HepG2 (cell line): ENCODE results near the gene PLD3. TPM values are rescaled to one million over a fixed set of nuclear protein-coding genes. Genes with fewer than 3 reads are reported as not detected.

Experiments used
- CREM ChIP-seq, 2 experiments: sonication (generic) in 1 of 2; formaldehyde crosslinking in 1 of 2; IDR thresholded peaks; 2 replicates each; pipeline versions ENCODE4 v1.4.0 to v1.6.1; 2016 to 2020; ENCODE audit warnings: antibody characterized with exemption in 1 of 2, mild to moderate bottlenecking in 1 of 2, missing genetic modification reagents in 1 of 2
- KDM5A ChIP-seq: fragments of 200-600 bp; sonication (generic); IDR thresholded peaks from 2 replicates; pipeline ENCODE4 v1.7.0; 2018; ENCODE audit warnings: antibody characterized with exemption, mild to moderate bottlenecking, low read length, borderline replicate concordance
- PITX1 ChIP-seq: sonication (generic); formaldehyde crosslinking; IDR thresholded peaks from 2 replicates; pipeline ENCODE4 v1.5.1; 2020; ENCODE audit warnings: mild to moderate bottlenecking, missing genetic modification reagents
- RXRB ChIP-seq: IDR thresholded peaks from 2 replicates; pipeline ENCODE4 v1.6.1; 2016; ENCODE audit warnings: borderline replicate concordance, missing genetic modification reagents, missing compliant biosample characterization
- SOX5 ChIP-seq: IDR thresholded peaks from 2 replicates; pipeline ENCODE4 v1.6.1; 2016; ENCODE audit warnings: borderline replicate concordance
- TP53 ChIP-seq: sonication (generic); formaldehyde crosslinking; conservative IDR thresholded peaks from 2 replicates; pipeline ENCODE4 v1.4.0; 2020; ENCODE audit warnings: missing genetic modification reagents
- ZBTB38 ChIP-seq: sonication (generic); formaldehyde crosslinking; IDR thresholded peaks from 2 replicates; pipeline ENCODE4 v1.5.1; 2020; ENCODE audit warnings: mild to moderate bottlenecking, missing genetic modification reagents
- ZNF10 ChIP-seq: sonication (generic); formaldehyde crosslinking; IDR thresholded peaks from 2 replicates; pipeline ENCODE4 v1.4.0; 2020; ENCODE audit warnings: mild to moderate bottlenecking, low read depth, missing genetic modification reagents, borderline replicate concordance
- ZNF124 ChIP-seq: sonication (generic); formaldehyde crosslinking; IDR thresholded peaks from 2 replicates; pipeline ENCODE4 v1.4.0; 2020; ENCODE audit warnings: missing genetic modification reagents
- ZNF432 ChIP-seq: sonication (generic); formaldehyde crosslinking; IDR thresholded peaks from 2 replicates; pipeline ENCODE4 v1.5.0; 2020; ENCODE audit warnings: missing genetic modification reagents, mild to moderate bottlenecking, borderline replicate concordance
- ZNF670 ChIP-seq: sonication (generic); formaldehyde crosslinking; IDR thresholded peaks from 2 replicates; pipeline ENCODE4 v1.8.0; 2022; ENCODE audit warnings: mild to moderate bottlenecking, missing genetic modification reagents, borderline replicate concordance
- ZNF879 ChIP-seq: sonication (generic); formaldehyde crosslinking; IDR thresholded peaks from 2 replicates; pipeline ENCODE4 v1.8.1; 2023; ENCODE audit warnings: missing genetic modification reagents
- ZNF891 ChIP-seq: sonication (generic); formaldehyde crosslinking; IDR thresholded peaks from 2 replicates; pipeline ENCODE4 v1.5.0; 2020; ENCODE audit warnings: mild to moderate bottlenecking, missing genetic modification reagents
- polyA plus RNA-seq, 8 experiments: library from polyadenylated mRNA; depleted of rRNA in 3 of 8; stranded (reverse) in 7 of 8; unstranded in 1 of 8; fragments of >200 nt; fragmentation: Illumina TruSeq in 4 of 8; extraction: Trizol in 4 of 8; gene quantifications; 2 replicates each; pipeline versions ENCODE4 v1.2.1 to v1.2.3, GENCODE V29; 2011 to 2016; ENCODE audit warnings: low read depth in 4 of 8, missing spikeins in 1 of 8, mixed read lengths in 1 of 8; ENCODE audit not compliant: insufficient read depth in 1 of 8
- total RNA-seq, 5 experiments: library from RNA; depleted of rRNA; stranded (reverse); fragments of >200 nt; fragmentation: Illumina TruSeq; extraction: Trizol; gene quantifications; 2 replicates each; pipeline ENCODE4 v1.2.3, GENCODE V29; 2016; ENCODE audit warnings: low read depth in 1 of 5
- TF ChIP-seq, protein P1 (sequence below): IDR thresholded peaks from 2 replicates; pipeline ENCODE4 v1.4.0; 2020; ENCODE audit warnings: mild to moderate bottlenecking, missing genetic modification reagents
- TF ChIP-seq, protein P2 (sequence below): IDR thresholded peaks from 2 replicates; pipeline ENCODE4 v1.6.1; 2016; ENCODE audit warnings: mild to moderate bottlenecking, missing biosample characterization, missing genetic modification reagents
- TF ChIP-seq, protein P3 (sequence below): sonication (generic); formaldehyde crosslinking; IDR thresholded peaks from one replicate; pipeline ENCODE4 v1.5.1; 2020; ENCODE audit warnings: mild to moderate bottlenecking, missing genetic modification reagents; ENCODE audit errors: not compliant biosample characterization

The PLD3 gene
- total and polyA plus RNA-seq, 2 of the 13 experiments (the other 11 are each of a cell fraction or from before 2014, with no cell fraction given): 45.7 to 164 TPM

DNA sequence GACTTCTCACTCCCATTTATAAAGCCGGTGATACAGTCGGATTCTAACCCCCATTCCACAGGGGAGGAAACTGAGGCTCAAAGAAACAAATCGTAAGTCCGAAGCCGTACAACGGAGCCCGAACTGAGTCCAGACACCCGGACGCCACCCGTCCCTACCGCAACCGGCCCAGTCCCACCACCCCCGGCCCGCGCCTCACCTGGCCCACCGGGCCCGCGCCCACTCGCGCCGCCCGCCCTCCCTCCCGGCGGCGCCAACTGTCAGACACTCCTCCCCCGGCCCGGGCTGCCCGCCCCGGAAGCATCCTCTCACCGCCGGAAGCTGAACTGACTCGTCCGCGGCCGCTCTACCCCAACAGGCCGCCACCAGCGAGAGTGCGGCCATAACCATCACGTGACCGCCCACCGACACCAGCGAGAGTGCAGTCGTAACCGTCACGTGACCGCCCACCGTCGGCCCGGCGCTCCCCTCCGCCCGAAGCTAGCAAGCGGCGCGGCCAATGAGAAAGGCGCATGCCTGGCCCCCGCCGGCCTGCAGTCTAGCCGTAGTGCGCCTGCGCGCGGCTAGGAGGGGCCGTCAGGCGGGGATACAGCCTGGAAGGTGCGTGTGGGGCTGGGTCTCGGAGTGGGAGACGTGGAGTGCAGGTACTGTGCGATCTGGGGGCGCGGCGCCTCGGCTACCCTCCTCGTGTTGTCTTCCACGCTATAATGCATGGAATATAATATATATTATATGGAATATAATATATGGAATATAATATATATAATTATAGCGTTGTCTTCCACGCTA, at the start of gene PLD3, which contains the start of gene C19orf47 (continued):
- TF ChIP-seq ZNF432 (CRISPR knock-in tag) (no peak), ZNF124 (CRISPR knock-in tag) (peak; percentile 65; the same call in 1 of the 2 replicates), ZNF879 (CRISPR knock-in tag) (no peak), ZNF891 (no peak), CREM (IDR thresholded peaks at IDR 0.05) (peak; percentile 63), CREM (CRISPR knock-in tag; IDR thresholded peaks at IDR 0.05) (no peak), ZNF670 (CRISPR knock-in tag) (no peak), ZBTB38 (CRISPR knock-in tag) (peak; percentile 89), TP53 (CRISPR knock-in tag) (0 out of 2 replicates have a peak, but pooled peaks have one; percentile 63), SOX5 (CRISPR knock-in tag) (peak; percentile 56), PITX1 (CRISPR knock-in tag) (0 out of 2 replicates have a peak, but pooled peaks have one; percentile 14), RXRB (peak; percentile 59), KDM5A (peak; percentile 33; the same call in 1 of the 2 replicates), ZNF10 (CRISPR knock-in tag) (no peak)
- TF ChIP-seq, protein P1, sequence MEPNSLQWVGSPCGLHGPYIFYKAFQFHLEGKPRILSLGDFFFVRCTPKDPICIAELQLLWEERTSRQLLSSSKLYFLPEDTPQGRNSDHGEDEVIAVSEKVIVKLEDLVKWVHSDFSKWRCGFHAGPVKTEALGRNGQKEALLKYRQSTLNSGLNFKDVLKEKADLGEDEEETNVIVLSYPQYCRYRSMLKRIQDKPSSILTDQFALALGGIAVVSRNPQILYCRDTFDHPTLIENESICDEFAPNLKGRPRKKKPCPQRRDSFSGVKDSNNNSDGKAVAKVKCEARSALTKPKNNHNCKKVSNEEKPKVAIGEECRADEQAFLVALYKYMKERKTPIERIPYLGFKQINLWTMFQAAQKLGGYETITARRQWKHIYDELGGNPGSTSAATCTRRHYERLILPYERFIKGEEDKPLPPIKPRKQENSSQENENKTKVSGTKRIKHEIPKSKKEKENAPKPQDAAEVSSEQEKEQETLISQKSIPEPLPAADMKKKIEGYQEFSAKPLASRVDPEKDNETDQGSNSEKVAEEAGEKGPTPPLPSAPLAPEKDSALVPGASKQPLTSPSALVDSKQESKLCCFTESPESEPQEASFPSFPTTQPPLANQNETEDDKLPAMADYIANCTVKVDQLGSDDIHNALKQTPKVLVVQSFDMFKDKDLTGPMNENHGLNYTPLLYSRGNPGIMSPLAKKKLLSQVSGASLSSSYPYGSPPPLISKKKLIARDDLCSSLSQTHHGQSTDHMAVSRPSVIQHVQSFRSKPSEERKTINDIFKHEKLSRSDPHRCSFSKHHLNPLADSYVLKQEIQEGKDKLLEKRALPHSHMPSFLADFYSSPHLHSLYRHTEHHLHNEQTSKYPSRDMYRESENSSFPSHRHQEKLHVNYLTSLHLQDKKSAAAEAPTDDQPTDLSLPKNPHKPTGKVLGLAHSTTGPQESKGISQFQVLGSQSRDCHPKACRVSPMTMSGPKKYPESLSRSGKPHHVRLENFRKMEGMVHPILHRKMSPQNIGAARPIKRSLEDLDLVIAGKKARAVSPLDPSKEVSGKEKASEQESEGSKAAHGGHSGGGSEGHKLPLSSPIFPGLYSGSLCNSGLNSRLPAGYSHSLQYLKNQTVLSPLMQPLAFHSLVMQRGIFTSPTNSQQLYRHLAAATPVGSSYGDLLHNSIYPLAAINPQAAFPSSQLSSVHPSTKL: peak; percentile 65
- TF ChIP-seq, protein P2, sequence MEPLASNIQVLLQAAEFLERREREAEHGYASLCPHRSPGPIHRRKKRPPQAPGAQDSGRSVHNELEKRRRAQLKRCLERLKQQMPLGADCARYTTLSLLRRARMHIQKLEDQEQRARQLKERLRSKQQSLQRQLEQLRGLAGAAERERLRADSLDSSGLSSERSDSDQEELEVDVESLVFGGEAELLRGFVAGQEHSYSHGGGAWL (CRISPR knock-in tag): peak; percentile 41; the same call in 1 of the 2 replicates
- TF ChIP-seq, protein P3, sequence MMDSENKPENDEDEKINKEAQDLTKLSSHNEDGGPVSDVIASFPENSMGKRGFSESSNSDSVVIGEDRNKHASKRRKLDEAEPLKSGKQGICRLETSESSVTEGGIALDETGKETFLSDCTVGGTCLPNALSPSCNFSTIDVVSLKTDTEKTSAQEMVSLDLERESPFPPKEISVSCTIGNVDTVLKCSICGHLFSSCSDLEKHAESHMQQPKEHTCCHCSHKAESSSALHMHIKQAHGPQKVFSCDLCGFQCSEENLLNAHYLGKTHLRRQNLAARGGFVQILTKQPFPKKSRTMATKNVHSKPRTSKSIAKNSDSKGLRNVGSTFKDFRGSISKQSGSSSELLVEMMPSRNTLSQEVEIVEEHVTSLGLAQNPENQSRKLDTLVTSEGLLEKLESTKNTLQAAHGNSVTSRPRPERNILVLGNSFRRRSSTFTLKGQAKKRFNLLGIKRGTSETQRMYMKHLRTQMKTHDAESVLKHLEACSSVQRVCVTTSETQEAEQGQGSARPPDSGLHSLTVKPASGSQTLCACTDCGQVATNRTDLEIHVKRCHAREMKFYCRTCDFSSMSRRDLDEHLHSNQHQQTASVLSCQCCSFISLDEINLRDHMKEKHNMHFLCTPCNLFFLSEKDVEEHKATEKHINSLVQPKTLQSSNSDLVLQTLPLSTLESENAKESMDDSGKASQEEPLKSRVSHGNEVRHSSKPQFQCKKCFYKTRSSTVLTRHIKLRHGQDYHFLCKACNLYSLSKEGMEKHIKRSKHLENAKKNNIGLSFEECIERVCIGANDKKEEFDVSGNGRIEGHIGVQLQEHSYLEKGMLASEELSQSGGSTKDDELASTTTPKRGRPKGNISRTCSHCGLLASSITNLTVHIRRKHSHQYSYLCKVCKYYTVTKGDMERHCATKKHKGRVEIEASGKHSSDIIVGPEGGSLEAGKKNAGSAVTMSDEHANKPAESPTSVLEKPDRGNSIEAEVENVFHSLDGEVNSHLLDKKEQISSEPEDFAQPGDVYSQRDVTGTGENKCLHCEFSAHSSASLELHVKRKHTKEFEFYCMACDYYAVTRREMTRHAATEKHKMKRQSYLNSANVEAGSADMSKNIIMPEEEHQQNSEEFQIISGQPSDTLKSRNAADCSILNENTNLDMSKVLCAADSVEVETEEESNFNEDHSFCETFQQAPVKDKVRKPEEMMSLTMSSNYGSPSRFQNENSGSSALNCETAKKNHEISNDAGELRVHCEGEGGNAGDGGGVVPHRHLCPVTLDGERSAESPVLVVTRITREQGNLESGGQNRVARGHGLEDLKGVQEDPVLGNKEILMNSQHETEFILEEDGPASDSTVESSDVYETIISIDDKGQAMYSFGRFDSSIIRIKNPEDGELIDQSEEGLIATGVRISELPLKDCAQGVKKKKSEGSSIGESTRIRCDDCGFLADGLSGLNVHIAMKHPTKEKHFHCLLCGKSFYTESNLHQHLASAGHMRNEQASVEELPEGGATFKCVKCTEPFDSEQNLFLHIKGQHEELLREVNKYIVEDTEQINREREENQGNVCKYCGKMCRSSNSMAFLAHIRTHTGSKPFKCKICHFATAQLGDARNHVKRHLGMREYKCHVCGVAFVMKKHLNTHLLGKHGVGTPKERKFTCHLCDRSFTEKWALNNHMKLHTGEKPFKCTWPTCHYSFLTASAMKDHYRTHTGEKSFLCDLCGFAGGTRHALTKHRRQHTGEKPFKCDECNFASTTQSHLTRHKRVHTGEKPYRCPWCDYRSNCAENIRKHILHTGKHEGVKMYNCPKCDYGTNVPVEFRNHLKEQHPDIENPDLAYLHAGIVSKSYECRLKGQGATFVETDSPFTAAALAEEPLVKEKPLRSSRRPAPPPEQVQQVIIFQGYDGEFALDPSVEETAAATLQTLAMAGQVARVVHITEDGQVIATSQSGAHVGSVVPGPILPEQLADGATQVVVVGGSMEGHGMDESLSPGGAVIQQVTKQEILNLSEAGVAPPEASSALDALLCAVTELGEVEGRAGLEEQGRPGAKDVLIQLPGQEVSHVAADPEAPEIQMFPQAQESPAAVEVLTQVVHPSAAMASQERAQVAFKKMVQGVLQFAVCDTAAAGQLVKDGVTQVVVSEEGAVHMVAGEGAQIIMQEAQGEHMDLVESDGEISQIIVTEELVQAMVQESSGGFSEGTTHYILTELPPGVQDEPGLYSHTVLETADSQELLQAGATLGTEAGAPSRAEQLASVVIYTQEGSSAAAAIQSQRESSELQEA (CRISPR knock-in tag): no peak
